Measurements from ENCODE around the gene GABPA.

- TF ChIP-seq YY1 (IDR thresholded peaks at IDR 0.05; ENCODE audit: insufficient read depth, insufficient read length) (no peak), ZNF274 (IDR thresholded peaks at IDR 0.05; ENCODE audit: low read depth, low read length) (no peak), SUZ12 (IDR thresholded peaks at IDR 0.05; ENCODE audit: extremely low read depth, insufficient read depth, insufficient read length) (no peak)
These were observed 46.3 kb upstream of the GABPA start for GRCh38 chr21:25688275-25689155.

All from NT2/D1 (cell line).